Smooth muscle cell (in vitro differentiated cells): ENCODE results near the gene CA10. TPM values are rescaled to one million over a fixed set of nuclear protein-coding genes. Genes with fewer than 3 reads are reported as not detected.

Experiments
- DNase-seq: peaks from one replicate; lab custom pipeline; 2025; ENCODE audit not compliant: unreplicated experiment; lab: John Stamatoyannopoulos, UW
- H2AFZ ChIP-seq: fragments of 200-600 bp; sonication (generic); 2 replicates; pipeline ENCODE4 v1.6.0; 2016; ENCODE audit warnings: antibody characterized with exemption, low read depth, mild to moderate bottlenecking
- H3F3A ChIP-seq: fragments of 200-600 bp; sonication (generic); 2 replicates; pipeline ENCODE4 v1.6.0; 2017; ENCODE audit warnings: antibody characterized with exemption, low read depth
- H3K27ac ChIP-seq: fragments of 200-600 bp; sonication (generic); 2 replicates; pipeline ENCODE4 v1.5.1; 2016; ENCODE audit warnings: low read depth, mild to moderate bottlenecking
- H3K27me3 ChIP-seq: fragments of 200-600 bp; sonication (generic); 2 replicates; pipeline ENCODE4 v1.6.1; 2016; ENCODE audit warnings: low read depth, mild to moderate bottlenecking
- H3K36me3 ChIP-seq: fragments of 200-600 bp; sonication (generic); 2 replicates; pipeline ENCODE4 v1.5.1; 2016; ENCODE audit warnings: low read depth
- H3K4me1 ChIP-seq: fragments of 200-600 bp; sonication (generic); 2 replicates; pipeline ENCODE4 v1.5.1; 2016; ENCODE audit warnings: low read depth
- H3K4me2 ChIP-seq: fragments of 200-600 bp; sonication (generic); 2 replicates; pipeline ENCODE4 v1.6.0; 2016; ENCODE audit warnings: mild to moderate bottlenecking
- H3K4me3 ChIP-seq: fragments of 200-600 bp; sonication (generic); 2 replicates; pipeline ENCODE4 v1.5.1; 2016; ENCODE audit warnings: mild to moderate bottlenecking
- H3K79me2 ChIP-seq: fragments of 200-600 bp; sonication (generic); 2 replicates; pipeline ENCODE4 v1.6.0; 2016; ENCODE audit warnings: low read depth, mild to moderate bottlenecking
- H3K9ac ChIP-seq: fragments of 200-600 bp; sonication (generic); 2 replicates; pipeline ENCODE4 v1.6.0; 2016; ENCODE audit warnings: low read depth
- H3K9me3 ChIP-seq: fragments of 200-600 bp; sonication (generic); replicated peaks from 2 replicates; pipeline ENCODE4 v1.5.1; 2016; ENCODE audit warnings: low read depth
- H4K20me1 ChIP-seq: fragments of 200-600 bp; sonication (generic); 2 replicates; pipeline ENCODE4 v1.6.0; 2016; ENCODE audit warnings: low read depth
- WGBS: methylation state at CpG from one replicate; pipeline ENCODE4 v1.1.7; 2016; ENCODE audit warnings: low lambda C conversion rate; 5-methylcytosine and 5-hydroxymethylcytosine counted together
- polyA plus RNA-seq: library from polyadenylated mRNA; unstranded; fragments of >200 nt; fragmentation: Nextera tagmentation; extraction: Ambion mirVana; gene quantifications from 2 replicates; pipeline ENCODE4 v1.2.1, GENCODE V29; 2016
- total RNA-seq: library from RNA; depleted of rRNA; stranded (reverse); fragments of >200 nt; gene quantifications from 2 replicates; pipeline ENCODE4 v1.2.3, GENCODE V29; 2014
- TF ChIP-seq, protein P1 (sequence below): fragments of 200-600 bp; sonication (generic); IDR thresholded peaks from 2 replicates; pipeline ENCODE4 v1.5.1; 2017; ENCODE audit warnings: borderline replicate concordance, mild to moderate bottlenecking, antibody characterized with exemption; ENCODE audit not compliant: insufficient read depth, poor library complexity, severe bottlenecking

CA10 gene
- total and polyA plus RNA-seq, 2 experiments from 2014 or later, result 0.54 TPM; not detected in 1

DNA sequence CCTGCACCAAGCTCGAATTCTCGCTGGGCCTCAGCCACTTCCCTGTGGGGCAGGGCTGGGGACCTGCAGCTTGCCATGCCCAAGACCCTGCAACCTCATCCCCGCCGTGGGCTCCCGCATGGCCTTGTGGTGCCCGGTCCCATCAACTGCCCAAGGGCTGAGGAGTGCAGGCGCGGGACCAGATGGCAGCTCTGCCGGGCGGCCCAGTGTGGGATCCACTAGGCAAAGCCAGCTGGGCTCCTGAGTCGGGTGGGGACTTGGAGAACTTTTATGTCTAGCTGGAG is 489.6 kb downstream of the CA10 start:
- H3K9ac ChIP-seq, result no peak overlapping the region
- H3K4me2 ChIP-seq, result no peak overlapping the region
- no peaks in the 10 kb centered on the region for H3K79me2 ChIP-seq
- H3K9me3 ChIP-seq, result no peaks in the 10 kb centered on the region
- TF ChIP-seq, protein P1, sequence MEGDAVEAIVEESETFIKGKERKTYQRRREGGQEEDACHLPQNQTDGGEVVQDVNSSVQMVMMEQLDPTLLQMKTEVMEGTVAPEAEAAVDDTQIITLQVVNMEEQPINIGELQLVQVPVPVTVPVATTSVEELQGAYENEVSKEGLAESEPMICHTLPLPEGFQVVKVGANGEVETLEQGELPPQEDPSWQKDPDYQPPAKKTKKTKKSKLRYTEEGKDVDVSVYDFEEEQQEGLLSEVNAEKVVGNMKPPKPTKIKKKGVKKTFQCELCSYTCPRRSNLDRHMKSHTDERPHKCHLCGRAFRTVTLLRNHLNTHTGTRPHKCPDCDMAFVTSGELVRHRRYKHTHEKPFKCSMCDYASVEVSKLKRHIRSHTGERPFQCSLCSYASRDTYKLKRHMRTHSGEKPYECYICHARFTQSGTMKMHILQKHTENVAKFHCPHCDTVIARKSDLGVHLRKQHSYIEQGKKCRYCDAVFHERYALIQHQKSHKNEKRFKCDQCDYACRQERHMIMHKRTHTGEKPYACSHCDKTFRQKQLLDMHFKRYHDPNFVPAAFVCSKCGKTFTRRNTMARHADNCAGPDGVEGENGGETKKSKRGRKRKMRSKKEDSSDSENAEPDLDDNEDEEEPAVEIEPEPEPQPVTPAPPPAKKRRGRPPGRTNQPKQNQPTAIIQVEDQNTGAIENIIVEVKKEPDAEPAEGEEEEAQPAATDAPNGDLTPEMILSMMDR, result no peak
- no peak for DNase-seq
- no peaks in the 10 kb centered on the region for H3F3A ChIP-seq
- no peak overlapping the region for H2AFZ ChIP-seq
- no peaks in the 10 kb centered on the region for H4K20me1 ChIP-seq
- peaks cover 2% of the 10 kb centered on the region for H3K27me3 ChIP-seq
- H3K27ac ChIP-seq, result no peak overlapping the region
- no peaks in the 10 kb centered on the region for H3K4me1 ChIP-seq
- WGBS, result 88% methylated on average over 11 of the region's 11 CpGs
- H3K4me3 ChIP-seq, result no peak overlapping the region
- H3K36me3 ChIP-seq, result no peaks in the 10 kb centered on the region

DNA sequence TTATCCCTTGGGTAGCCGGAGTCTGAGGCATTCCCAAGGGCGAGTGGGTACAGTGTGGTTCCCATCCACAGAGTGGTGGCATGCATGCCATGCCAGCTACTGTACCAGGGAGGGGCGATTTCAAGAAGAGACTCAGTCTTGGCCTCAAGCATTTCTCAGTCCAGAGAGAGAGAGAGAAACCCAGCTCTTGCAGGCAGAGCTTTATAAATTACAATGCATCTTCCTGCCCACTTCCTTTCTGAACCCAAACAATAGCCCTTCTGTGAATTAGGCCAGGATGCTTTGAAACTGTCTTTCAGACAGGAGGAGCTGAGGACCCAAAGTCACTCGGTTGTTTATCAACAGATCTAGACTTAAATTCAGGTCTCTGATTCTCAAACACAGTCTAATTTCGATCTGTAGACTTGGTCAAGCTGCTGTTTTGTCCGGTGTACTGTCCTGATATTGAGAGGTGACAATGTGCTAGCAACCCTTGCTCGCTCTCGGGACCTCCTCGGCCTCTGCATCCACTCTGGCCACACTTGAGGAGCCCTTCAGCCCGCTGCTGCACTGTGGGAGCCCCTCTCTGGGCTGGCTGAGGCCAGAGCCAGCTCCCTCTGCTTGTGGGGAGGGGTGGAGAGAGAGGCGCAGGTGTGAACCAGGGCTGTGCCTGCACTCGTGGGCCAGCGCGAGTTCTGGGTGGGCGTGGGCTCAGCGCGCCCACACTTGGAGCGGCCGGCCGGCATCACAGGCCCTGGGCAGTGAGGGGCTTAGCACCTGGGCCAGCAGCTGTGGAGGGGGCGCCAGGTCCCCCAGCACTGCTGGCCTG is 490.2 kb downstream of the CA10 start:
- Histone ChIP-seq H3K9ac (no peak overlapping the region), H3K79me2 (no peaks in the 10 kb centered on the region), H3F3A (no peaks in the 10 kb centered on the region), H3K36me3 (no peaks in the 10 kb centered on the region), H3K4me3 (no peak overlapping the region), H3K9me3 (no peaks in the 10 kb centered on the region), H3K27ac (no peak overlapping the region), H4K20me1 (no peaks in the 10 kb centered on the region), H3K4me1 (no peaks in the 10 kb centered on the region), H2AFZ (no peak overlapping the region), H3K27me3 (peaks cover 5% of the 10 kb centered on the region), H3K4me2 (no peak overlapping the region)
- WGBS, result 89% methylated on average over 21 of the region's 21 CpGs
- TF ChIP-seq, protein P1, result no peak
- DNase-seq, result no peak

DNA sequence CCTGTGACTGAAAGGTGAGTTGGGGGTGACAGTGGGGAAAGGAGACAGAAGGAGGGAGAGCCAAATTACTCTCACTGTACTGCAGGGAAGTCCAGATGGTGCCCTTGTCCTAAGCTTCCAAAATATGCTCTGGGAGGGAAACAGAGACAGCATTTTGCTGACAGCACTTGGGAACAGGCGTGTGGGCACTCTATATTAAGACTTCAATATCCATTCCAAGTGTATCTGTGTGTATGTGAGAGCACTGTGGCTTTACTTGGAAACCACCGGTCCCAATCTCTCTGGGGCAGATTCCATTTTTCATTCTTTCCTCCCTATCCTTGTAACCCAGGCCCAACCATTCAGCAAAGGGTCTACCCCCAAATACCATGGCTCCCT is 490.8 kb downstream of the CA10 start:
- WGBS, result 88% methylated on average over 2 of the region's 2 CpGs

More for the DNA sequence above, 490.8 kb downstream of the CA10 start:
- Histone ChIP-seq H3K27me3 (peaks cover 5% of the 10 kb centered on the region), H3K9me3 (no peaks in the 10 kb centered on the region), H3F3A (no peaks in the 10 kb centered on the region), H3K4me3 (no peak overlapping the region), H4K20me1 (no peaks in the 10 kb centered on the region), H3K79me2 (no peaks in the 10 kb centered on the region), H2AFZ (no peak overlapping the region), H3K4me1 (no peaks in the 10 kb centered on the region), H3K27ac (no peak overlapping the region), H3K36me3 (no peaks in the 10 kb centered on the region), H3K9ac (no peak overlapping the region), H3K4me2 (no peak overlapping the region)
- TF ChIP-seq, protein P1, result no peak
- no peak for DNase-seq
